Coronary artery (tissue), 2 donors: Measurements from ENCODE around the gene PRR36.

Experiments
- DNase-seq: peaks from one replicate; pipeline ENCODE4 v3.0.0-alpha.2; 2017; ENCODE audit warnings: low spot score
- H3K27ac ChIP-seq, 2 donors: fragments of 200-600 bp; sonication (generic); one replicate each; pipeline ENCODE4 v1.5.1; 2016 to 2019
- H3K4me3 ChIP-seq: fragments of 200-600 bp; sonication (generic); 2 replicates; pipeline ENCODE4 v1.5.1; 2016; ENCODE audit warnings: mild to moderate bottlenecking, moderate library complexity
- TF ChIP-seq, protein P1 (sequence below): fragments of 200-600 bp; sonication (generic); IDR thresholded peaks from one replicate; pipeline ENCODE4 v1.5.1; 2019; ENCODE audit warnings: antibody characterized with exemption

Gene PRR36

DNA sequence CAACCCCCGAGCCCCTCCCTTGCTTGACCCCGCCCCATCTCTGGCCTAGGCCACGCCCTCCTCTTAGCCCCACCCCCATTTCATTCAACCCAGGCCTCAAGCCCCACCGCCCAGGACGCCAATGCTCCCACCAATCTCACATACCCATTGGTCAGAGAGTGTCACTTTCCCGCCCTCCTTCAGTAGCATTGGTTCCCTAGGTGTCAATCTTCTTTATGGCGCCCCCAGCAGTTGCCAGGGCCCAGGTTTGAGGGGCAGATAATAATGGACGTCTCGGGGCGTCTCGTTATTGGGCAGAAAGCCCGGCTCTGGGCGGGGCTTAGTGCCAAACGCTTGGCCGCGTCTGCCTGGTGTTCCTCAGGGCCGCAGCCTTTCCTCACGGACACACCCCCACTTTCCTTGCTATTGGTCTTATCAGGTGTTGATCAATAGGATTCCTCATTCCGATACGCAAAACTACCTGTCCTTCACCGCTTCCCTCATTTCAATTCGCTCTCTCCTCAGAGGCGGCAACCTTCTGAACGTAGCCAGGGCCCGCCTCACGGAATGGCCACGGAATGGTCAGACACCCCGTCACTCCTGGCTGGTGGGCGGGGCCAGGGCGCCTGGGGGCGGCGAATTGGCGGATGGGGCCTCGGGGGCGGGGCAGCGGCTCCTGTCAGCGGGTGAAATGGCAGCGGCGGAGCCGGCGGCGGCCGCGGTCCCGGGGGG is 44.5 kb downstream of the PRR36 start, which contains the start of gene EVI5L:
Gene EVI5L (plus strand): TSS at position 658 of the 711 bp plus-strand sequence. CDS start 16,325 bp downstream, outside the sequence.
- peak within 1 kb of the TSS; percentile 97 for H3K4me3 ChIP-seq
- H3K27ac ChIP-seq: peak within 1 kb of the TSS; percentile 24 to 65
- TF ChIP-seq, protein P1, sequence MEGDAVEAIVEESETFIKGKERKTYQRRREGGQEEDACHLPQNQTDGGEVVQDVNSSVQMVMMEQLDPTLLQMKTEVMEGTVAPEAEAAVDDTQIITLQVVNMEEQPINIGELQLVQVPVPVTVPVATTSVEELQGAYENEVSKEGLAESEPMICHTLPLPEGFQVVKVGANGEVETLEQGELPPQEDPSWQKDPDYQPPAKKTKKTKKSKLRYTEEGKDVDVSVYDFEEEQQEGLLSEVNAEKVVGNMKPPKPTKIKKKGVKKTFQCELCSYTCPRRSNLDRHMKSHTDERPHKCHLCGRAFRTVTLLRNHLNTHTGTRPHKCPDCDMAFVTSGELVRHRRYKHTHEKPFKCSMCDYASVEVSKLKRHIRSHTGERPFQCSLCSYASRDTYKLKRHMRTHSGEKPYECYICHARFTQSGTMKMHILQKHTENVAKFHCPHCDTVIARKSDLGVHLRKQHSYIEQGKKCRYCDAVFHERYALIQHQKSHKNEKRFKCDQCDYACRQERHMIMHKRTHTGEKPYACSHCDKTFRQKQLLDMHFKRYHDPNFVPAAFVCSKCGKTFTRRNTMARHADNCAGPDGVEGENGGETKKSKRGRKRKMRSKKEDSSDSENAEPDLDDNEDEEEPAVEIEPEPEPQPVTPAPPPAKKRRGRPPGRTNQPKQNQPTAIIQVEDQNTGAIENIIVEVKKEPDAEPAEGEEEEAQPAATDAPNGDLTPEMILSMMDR: no peak
- DNase-seq: peak; percentile 99

DNA sequence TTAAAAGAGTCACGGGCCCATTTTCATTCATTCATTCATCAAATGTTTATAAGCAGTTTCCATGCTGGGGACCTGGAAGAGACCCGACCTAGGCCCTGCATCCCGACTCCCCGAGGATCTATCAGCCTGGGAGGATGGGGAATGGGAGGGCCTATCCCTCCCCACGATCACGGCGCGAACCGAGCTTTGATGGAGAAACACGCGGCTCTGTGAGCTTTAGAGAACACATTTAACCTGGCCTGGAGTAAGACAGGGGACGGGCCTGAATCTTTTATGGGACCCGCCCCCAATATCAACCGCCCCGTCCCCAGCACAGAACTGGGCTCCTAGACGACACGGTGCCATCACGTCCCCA is 45.0 kb downstream of the PRR36 start:
- H3K27ac ChIP-seq: peak overlapping the region in 1 of 2 donors; percentile 2
- TF ChIP-seq, protein P1: no peak
- no peak for DNase-seq

DNA sequence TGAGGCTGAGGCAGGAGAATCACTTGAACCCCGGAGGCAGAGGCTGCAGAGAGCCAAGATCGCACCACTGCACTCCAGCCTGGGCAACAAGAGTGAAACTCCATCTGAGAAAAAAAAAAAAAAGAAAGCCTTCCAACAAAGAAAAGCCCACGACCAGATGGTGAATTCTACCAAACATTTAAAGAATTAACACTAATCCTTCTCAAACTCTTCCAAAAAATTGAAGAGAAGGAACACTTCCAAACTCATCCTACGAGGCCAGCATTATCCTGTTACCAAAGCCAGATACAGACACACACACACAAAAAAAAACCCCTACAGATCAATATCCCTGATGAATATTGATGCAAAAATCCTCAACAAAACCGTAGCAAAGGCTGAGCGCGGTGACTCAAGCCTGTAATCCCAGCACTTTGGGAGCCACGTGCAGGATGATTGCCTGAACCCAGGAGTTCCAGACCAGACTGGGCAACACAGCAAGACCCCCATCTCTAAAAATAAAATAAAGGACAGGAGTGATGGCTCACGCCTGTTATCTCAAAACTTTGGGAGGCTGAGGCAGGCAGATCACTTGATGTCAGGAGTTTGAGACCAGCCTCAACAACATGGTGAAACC is 50.4 kb downstream of the PRR36 start:
- no peak for DNase-seq
- Histone ChIP-seq H3K4me3 (no peak overlapping the region), H3K27ac (no peak overlapping the region)
- TF ChIP-seq, protein P1: no peak

More for the DNA sequence above, 45.0 kb downstream of the PRR36 start:
- H3K4me3 ChIP-seq: peak overlapping the region; percentile 62

DNA sequence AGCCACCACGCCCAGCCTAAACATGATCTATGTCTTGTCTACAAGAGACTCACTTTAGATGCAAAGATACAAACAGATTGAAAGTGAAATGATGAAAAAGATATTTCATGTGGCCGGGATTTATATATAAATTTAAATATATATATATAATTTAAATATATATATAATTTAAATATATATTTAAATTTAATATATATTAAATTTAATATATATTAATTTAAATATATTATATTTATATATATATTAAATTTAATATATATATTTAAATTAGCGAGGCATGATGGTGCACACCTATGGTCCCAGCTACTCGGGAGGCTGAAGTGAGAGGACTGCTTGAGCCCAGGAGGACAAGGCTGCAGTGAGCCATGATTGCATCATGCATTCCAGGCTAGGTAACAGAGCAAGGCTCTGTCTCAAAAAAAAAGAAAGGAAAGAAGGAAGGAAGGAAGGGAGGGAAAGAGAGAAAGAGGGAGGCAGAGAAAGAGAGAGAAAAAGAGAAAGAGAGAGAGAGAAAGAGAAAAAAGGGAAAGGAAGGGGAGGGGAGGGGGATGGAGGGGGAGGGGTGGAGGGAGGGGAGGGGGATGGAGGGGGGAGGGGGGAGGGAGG is 51.2 kb downstream of the PRR36 start:
- DNase-seq: no peak
- Histone ChIP-seq H3K27ac (no peak overlapping the region), H3K4me3 (no peak overlapping the region)
- TF ChIP-seq, protein P1: no peak

DNA sequence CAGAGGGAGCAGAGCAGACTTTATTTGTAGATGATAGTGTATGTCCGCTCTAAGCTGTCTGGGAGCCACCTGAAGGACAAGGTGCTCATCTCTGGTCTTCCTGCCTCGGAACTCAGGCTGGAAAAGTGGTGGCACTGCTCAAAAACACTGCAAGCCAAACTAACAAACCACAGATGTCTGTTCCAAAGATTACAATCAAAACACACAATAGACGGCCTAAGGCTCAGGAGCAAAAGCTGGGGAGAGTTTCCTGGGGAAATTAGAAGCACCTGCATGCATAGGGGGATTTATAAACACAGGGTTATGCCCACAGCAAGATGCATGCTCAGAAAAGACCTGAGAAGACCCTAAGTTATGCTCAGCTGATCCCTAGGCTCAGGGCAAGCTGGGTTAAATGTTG is 53.6 kb downstream of the PRR36 start:
- no peak for DNase-seq
- TF ChIP-seq, protein P1: no peak
- no peak overlapping the region for H3K27ac ChIP-seq
- no peak overlapping the region for H3K4me3 ChIP-seq

DNA sequence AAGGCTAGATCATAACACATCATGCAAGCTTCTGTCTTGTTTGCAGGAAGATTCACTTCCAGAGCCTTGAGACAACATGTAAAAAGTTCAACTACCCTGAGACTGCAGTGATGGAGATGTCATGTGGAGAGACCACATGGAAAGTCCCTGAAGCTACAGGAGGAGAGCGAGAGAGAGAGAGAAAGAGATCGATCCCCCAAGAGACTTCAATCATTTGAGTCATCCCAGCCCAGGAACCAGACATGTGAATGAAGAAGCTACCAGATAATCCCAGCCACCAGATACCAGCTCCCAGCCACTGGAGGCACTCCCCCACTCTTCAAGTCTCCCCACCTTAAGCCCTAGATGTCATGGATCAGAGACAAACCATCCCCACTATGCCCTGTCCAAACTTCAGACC is 54.9 kb downstream of the PRR36 start:
- no peak for DNase-seq
- TF ChIP-seq, protein P1: no peak
- no peak overlapping the region for H3K27ac ChIP-seq
- H3K4me3 ChIP-seq: no peak overlapping the region

DNA sequence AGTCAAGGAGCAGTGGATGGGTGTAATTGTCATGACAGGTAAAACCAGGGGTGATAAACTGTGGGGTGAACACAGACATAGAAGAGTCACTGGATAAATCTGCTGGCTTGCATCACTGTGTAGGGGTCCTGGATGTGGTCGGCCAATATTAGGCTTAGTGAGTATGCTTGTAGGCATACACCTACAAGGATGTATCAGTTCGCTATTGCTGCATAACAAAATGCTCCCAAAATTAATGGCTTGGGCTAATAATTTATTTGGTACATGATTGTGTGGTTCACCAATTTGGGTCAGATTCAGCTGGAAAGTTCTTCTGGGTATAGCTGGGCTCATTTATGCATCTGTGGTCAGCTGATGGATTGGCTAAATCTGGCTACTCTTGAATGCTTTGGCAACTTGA is 55.4 kb downstream of the PRR36 start:
- Histone ChIP-seq H3K4me3 (no peak overlapping the region), H3K27ac (no peak overlapping the region)
- TF ChIP-seq, protein P1: no peak
- DNase-seq: no peak
